ENCODE data around the gene VASH2.
"Not testable (repeated sequence)": the region's sequence is repeated elsewhere in the genome, so short reads cannot be mapped to it uniquely, and the experiment has no call there.

The VASH2 gene

GRCh38 chr1:212959266-212960220 lies 9.2 kb downstream of the VASH2 start:
- no peaks in the 10 kb centered on the region for H3K36me3 ChIP-seq (ENCODE audit: control insufficient read depth, insufficient read depth, low read length)
- no peaks in the 10 kb centered on the region for H3K4me1 ChIP-seq
- H3K79me2 ChIP-seq = no peaks in the 10 kb centered on the region
- no peak overlapping the region for H3K9ac ChIP-seq
- no peaks in the 10 kb centered on the region for H3K27me3 ChIP-seq (ENCODE audit: control insufficient read depth, insufficient read depth, low read length)
- H3K4me2 ChIP-seq (ENCODE audit: low read length) = no peak overlapping the region
- H3K9me3 ChIP-seq (ENCODE audit: control insufficient read depth, low read length) = no peaks in the 10 kb centered on the region
- no peak for TF ChIP-seq CTCF (IDR thresholded peaks at IDR 0.05)
- no peak overlapping the region for H3K4me3 ChIP-seq (ENCODE audit: low read depth, low read length)
- no peak overlapping the region for H2AFZ ChIP-seq
- H3K27ac ChIP-seq = no peak overlapping the region

- no peaks in the 10 kb centered on the region for H3K36me3 ChIP-seq (ENCODE audit: control insufficient read depth, insufficient read depth, low read length)
These were observed 10.6 kb downstream of the VASH2 start for GRCh38 chr1:212960932-212961331.

GRCh38 chr1:212962509-212962908 lies 12.2 kb downstream of the VASH2 start:
- no peak overlapping the region for H2AFZ ChIP-seq

More at GRCh38 chr1:212960932-212961331, 10.6 kb downstream of the VASH2 start:
- Histone ChIP-seq H3K9ac (no peak overlapping the region), H3K9me3 (ENCODE audit: control insufficient read depth, low read length) (no peaks in the 10 kb centered on the region), H3K79me2 (no peaks in the 10 kb centered on the region), H3K4me2 (ENCODE audit: low read length) (no peak overlapping the region), H3K4me3 (ENCODE audit: low read depth, low read length) (no peak overlapping the region), H3K27ac (no peak overlapping the region), H3K4me1 (no peaks in the 10 kb centered on the region), H3K27me3 (ENCODE audit: control insufficient read depth, insufficient read depth, low read length) (no peaks in the 10 kb centered on the region), H2AFZ (no peak overlapping the region)
- no peak for TF ChIP-seq CTCF (IDR thresholded peaks at IDR 0.05)

GRCh38 chr1:212964102-212964501 lies 13.8 kb downstream of the VASH2 start:
- Histone ChIP-seq H3K27me3 (ENCODE audit: control insufficient read depth, insufficient read depth, low read length) (no peaks in the 10 kb centered on the region), H3K9ac (no peak overlapping the region), H3K4me3 (ENCODE audit: low read depth, low read length) (no peak overlapping the region), H3K27ac (no peak overlapping the region), H3K36me3 (ENCODE audit: control insufficient read depth, insufficient read depth, low read length) (no peaks in the 10 kb centered on the region), H3K4me1 (peaks cover 8% of the 10 kb centered on the region), H3K9me3 (ENCODE audit: control insufficient read depth, low read length) (no peaks in the 10 kb centered on the region), H3K4me2 (ENCODE audit: low read length) (no peak overlapping the region), H2AFZ (no peak overlapping the region), H3K79me2 (no peaks in the 10 kb centered on the region)
- TF ChIP-seq CTCF (IDR thresholded peaks at IDR 0.05) = no peak

More at GRCh38 chr1:212962509-212962908, 12.2 kb downstream of the VASH2 start:
- H3K27me3 ChIP-seq (ENCODE audit: control insufficient read depth, insufficient read depth, low read length) = no peaks in the 10 kb centered on the region
- no peaks in the 10 kb centered on the region for H3K4me1 ChIP-seq
- H3K4me3 ChIP-seq (ENCODE audit: low read depth, low read length) = no peak overlapping the region
- no peaks in the 10 kb centered on the region for H3K9me3 ChIP-seq (ENCODE audit: control insufficient read depth, low read length)
- no peak for TF ChIP-seq CTCF (IDR thresholded peaks at IDR 0.05)
- no peaks in the 10 kb centered on the region for H3K79me2 ChIP-seq
- H3K9ac ChIP-seq = no peak overlapping the region
- H3K4me2 ChIP-seq (ENCODE audit: low read length) = no peak overlapping the region
- no peak overlapping the region for H3K27ac ChIP-seq
- no peaks in the 10 kb centered on the region for H3K36me3 ChIP-seq (ENCODE audit: control insufficient read depth, insufficient read depth, low read length)

- not testable (repeated sequence) for H3K27me3 ChIP-seq (ENCODE audit: control insufficient read depth, insufficient read depth, low read length); H3K4me2 ChIP-seq (ENCODE audit: low read length); H2AFZ ChIP-seq; H3K4me3 ChIP-seq (ENCODE audit: low read depth, low read length); H3K79me2 ChIP-seq; H3K27ac ChIP-seq; H3K9ac ChIP-seq; H3K36me3 ChIP-seq (ENCODE audit: control insufficient read depth, insufficient read depth, low read length); H3K9me3 ChIP-seq (ENCODE audit: control insufficient read depth, low read length)
- H3K4me1 ChIP-seq = peaks cover 12% of the 10 kb centered on the region
These were observed 14.7 kb downstream of the VASH2 start for GRCh38 chr1:212964993-212965392.
